Measurements from ENCODE around the gene SRXN1. TPM values are rescaled to one million over a fixed set of nuclear protein-coding genes. Genes with fewer than 3 reads are reported as not detected.

Gene SRXN1
- 10 to 100 TPM; 10.5 to 58.2 (median 32.7) TPM for total RNA-seq

DNA sequence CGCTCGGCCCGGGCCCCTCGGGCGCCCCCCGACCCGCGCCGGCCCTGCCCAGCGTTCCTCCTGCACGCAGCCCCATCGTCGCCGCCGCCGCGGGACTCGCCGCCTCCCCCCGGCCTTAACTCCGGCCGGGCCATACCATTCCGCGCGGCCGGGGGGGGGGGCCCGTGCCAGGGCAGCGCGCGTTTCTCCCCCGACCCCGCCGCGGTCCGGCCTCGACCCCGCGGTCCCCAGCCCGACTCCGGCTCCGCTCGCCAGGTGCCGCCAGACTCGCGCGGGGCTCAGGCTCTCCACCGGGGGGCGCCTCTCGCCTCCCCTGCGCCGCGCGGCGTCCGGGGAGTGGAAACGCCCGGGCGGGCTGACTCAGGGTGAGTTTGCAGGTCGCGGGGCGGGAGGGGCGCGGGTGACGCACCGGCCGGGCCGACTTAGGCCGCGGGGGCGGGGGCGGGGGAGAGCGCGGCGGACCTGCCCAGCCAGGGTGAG, at the start of gene SRXN1:
Gene SRXN1 (minus strand): TSS at position 91 of the 480 bp plus-strand sequence. CDS start 15 bp downstream, at position 76.
- Histone ChIP-seq H3K27me3 (no peaks in the 10 kb centered on the region), H3K4me3 (peak within 1 kb of the TSS; percentile 81 to 87 (median 84)), H3K27ac (peak within 1 kb of the TSS; percentile 80 to 95 (median 86)), H3K36me3 (peaks cover 5 to 25% (median 13%) of the 10 kb centered on the region in 4 donors), H3K4me1 (peaks cover 16 to 38% (median 20%) of the 10 kb centered on the region in 4 donors), H3K9me3 (no peaks in the 10 kb centered on the region)
- ATAC-seq (ENCODE audit: low FRiP score in 2 of 2) (peak; percentile 90 to 97), DNase-seq (peak; percentile 95 to 98)
- WGBS, 2 donors = 2% methylated on average over 18 of the region's 74 CpGs; no CpG with 5 or more reads in 1 of the 2 donors
- TF ChIP-seq POLR2A (IDR thresholded peaks at IDR 0.05) (peak in 2 of 4 donors; percentile 60 to 78), EP300 (IDR thresholded peaks at IDR 0.05) (no peak), POLR2AphosphoS5 (IDR thresholded peaks at IDR 0.05) (peak; percentile 14 to 64)
- TF ChIP-seq, protein P1, sequence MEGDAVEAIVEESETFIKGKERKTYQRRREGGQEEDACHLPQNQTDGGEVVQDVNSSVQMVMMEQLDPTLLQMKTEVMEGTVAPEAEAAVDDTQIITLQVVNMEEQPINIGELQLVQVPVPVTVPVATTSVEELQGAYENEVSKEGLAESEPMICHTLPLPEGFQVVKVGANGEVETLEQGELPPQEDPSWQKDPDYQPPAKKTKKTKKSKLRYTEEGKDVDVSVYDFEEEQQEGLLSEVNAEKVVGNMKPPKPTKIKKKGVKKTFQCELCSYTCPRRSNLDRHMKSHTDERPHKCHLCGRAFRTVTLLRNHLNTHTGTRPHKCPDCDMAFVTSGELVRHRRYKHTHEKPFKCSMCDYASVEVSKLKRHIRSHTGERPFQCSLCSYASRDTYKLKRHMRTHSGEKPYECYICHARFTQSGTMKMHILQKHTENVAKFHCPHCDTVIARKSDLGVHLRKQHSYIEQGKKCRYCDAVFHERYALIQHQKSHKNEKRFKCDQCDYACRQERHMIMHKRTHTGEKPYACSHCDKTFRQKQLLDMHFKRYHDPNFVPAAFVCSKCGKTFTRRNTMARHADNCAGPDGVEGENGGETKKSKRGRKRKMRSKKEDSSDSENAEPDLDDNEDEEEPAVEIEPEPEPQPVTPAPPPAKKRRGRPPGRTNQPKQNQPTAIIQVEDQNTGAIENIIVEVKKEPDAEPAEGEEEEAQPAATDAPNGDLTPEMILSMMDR (IDR thresholded peaks at IDR 0.05) = peak; percentile 57 to 87 (median 76)

DNA sequence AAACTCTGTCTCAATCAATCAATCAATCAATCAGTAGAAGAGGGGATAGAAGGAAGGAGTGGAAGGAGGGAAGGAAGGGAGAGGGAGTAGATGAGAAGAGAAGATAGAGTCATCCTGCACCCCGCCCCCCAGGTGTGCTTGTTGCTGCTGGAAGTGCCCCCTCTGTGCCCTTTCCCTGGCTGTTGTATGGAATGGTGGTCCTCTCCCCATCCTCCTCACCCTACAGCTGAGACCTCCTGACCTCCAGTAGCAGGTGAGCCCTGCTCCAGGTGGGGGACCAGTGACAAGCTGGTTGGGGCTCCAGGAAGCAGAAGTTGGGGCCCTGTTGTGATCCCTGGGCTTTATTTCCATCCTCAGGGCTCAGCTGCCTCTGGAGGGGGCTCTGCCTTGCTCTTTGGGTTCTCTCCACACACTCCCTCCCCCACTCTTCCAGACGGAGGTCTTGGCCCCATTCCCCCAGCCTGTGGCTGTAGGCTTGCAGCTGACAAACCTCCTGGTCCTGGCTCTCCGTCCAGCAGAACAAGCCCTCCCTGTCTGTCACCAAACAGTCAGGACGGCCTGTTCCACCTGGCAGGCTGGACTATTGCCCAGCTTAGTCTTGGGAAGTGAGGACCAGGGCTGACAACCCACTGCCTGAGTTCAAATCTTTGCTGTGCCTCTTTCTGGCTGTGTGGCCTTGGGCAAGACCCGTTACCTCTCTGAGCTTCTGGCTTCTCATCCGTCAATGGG, 48.6 kb upstream of the SRXN1 start:
- 66 to 69% methylated on average over 6 of the region's 6 CpGs for WGBS, 2 donors
- no peak overlapping the region for H3K4me3 ChIP-seq
- no peak overlapping the region for H3K27ac ChIP-seq
- no peaks in the 10 kb centered on the region for H3K27me3 ChIP-seq
- TF ChIP-seq POLR2AphosphoS5 (IDR thresholded peaks at IDR 0.05) = no peak
- no peak for TF ChIP-seq POLR2A (IDR thresholded peaks at IDR 0.05)
- no peaks in the 10 kb centered on the region for H3K9me3 ChIP-seq
- DNase-seq = no peak
- H3K36me3 ChIP-seq = no peaks in the 10 kb centered on the region
- no peak for ATAC-seq (ENCODE audit: low FRiP score in 2 of 2)
- no peaks in the 10 kb centered on the region for H3K4me1 ChIP-seq

DNA sequence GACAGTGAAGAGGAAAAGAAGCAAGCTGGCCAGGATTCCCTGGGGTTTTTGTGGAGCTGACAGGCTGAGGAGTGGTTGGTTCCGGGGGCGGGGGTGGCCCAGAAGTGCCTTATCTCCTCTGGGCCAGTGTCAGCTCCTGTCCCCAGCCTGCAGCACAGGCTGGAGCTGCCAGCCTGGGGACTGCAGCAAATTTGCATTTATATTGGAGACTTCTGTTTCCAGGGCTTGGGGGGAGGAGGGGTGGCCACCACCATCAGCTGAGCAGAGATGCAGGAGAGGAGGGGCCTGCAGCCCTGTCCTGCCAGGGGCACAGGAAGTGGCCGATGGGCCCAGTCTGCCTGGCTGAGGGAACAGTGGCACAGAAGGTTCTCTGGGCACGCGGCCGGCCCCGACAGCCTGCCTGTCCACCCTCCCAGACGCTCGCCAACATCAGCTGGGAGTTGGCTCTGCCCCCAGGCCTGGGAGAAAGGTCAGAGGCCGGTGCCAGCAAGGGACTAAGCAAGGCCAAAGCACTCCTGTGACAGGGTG, 46.9 kb upstream of the SRXN1 start:
- Histone ChIP-seq H3K27ac (no peak overlapping the region), H3K4me3 (no peak overlapping the region), H3K36me3 (no peaks in the 10 kb centered on the region), H3K4me1 (no peaks in the 10 kb centered on the region), H3K9me3 (no peaks in the 10 kb centered on the region), H3K27me3 (no peaks in the 10 kb centered on the region)
- 53 to 63% methylated on average over 10 of the region's 10 CpGs for WGBS, 2 donors
- TF ChIP-seq, protein P1 (IDR thresholded peaks at IDR 0.05) = no peak
- TF ChIP-seq POLR2A (IDR thresholded peaks at IDR 0.05) (no peak), POLR2AphosphoS5 (IDR thresholded peaks at IDR 0.05) (no peak), EP300 (IDR thresholded peaks at IDR 0.05) (no peak)
- no peak for ATAC-seq (ENCODE audit: low FRiP score in 2 of 2)
- no peak for DNase-seq

DNA sequence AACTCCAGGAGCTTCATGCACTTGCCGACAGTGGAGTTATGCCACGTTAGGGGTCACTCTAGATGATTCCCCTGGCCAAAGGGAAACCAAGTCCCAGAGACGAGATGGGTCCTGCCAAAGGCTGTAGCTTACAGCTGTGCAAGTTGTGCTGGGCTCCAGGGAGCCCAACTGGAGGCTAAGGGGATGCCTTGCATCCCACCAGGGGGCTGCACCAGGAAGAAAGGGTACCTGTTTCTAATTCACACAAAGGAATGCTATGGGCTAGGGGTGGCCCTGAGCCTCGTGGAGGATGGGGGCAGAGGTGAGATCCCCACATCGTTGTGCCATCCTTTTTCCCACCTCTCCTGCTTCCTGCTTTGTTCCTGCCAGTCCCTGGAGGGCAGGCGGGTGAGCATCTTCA, 46.3 kb upstream of the SRXN1 start:
- 54 to 55% methylated on average over 6 of the region's 6 CpGs for WGBS, 2 donors
- H3K4me1 ChIP-seq = no peaks in the 10 kb centered on the region
- ATAC-seq (ENCODE audit: low FRiP score in 2 of 2) (no peak), DNase-seq (no peak)
- H3K27ac ChIP-seq = no peak overlapping the region
- H3K27me3 ChIP-seq = no peaks in the 10 kb centered on the region
- H3K4me3 ChIP-seq = no peak overlapping the region
- no peak for TF ChIP-seq POLR2A (IDR thresholded peaks at IDR 0.05)
- no peaks in the 10 kb centered on the region for H3K9me3 ChIP-seq
- H3K36me3 ChIP-seq = no peaks in the 10 kb centered on the region

DNA sequence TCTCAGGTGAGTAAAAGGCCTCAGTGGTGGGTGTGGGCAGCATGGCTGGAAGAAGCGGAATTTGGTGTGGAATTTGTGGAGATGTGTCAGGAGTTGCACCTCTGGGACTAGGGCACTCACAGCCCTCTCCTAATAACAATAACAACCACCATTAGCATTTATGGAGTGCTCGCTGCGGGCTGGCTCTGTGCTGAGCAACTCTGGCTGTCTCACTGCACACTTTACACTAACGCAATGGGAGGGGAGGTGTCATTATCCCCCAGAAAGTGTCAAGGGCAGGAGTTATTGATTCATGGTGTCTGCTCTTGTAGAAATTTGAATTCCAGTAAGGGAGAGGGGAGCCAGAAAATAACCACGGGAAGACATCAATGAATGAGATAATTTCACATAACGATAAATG, 45.3 kb upstream of the SRXN1 start:
- Histone ChIP-seq H3K9me3 (no peaks in the 10 kb centered on the region), H3K4me3 (no peak overlapping the region), H3K4me1 (no peaks in the 10 kb centered on the region), H3K27me3 (no peaks in the 10 kb centered on the region), H3K27ac (no peak overlapping the region), H3K36me3 (no peaks in the 10 kb centered on the region)
- TF ChIP-seq, protein P1 (IDR thresholded peaks at IDR 0.05) = no peak
- TF ChIP-seq EP300 (IDR thresholded peaks at IDR 0.05) (no peak), POLR2AphosphoS5 (IDR thresholded peaks at IDR 0.05) (no peak), POLR2A (IDR thresholded peaks at IDR 0.05) (no peak)
- DNase-seq = no peak
- ATAC-seq (ENCODE audit: low FRiP score in 2 of 2) = no peak
- 79 to 84% methylated on average over 6 of the region's 6 CpGs for WGBS, 2 donors
